ENCODE data around the gene VSIG10L2.
"Not testable (repeated sequence)": the region's sequence is repeated elsewhere in the genome, so short reads cannot be mapped to it uniquely, and the experiment has no call there.

The VSIG10L2 gene
- total RNA-seq: 0 reads per million in 2 experiments

DNA sequence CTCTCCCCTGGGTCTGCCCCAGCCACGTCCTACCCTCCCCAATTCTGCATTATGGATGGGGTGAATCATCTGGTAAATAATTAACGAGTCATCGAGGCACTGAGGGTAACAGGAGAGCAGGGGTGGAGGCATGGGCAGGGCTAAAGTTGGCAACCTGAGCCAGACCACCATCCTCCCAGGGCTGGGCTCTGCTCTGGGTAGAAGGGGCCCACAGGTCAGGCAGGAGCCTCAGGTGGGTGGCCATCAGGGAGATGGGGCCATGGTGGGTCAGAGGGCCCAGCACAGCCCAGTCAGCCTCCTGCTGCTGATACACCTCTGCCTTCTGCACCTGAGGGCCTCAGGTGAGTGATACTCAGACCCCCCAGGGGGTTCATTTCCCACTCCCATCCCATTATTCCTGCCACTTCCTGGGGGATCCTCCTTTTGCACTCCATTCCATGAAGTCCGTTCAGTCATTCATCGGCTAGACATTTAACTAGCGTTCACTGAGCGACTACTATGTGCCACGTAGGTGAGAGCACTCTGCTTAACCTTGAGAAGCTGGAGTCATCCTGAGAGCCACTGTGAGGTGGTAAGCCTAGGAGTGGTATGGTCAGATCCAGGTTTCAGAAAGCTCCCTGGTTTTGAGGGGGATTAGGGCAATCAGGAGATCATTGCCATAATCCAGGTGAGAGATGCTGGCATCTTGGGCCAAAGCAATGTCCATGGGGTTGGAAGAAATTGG is at the start of gene VSIG10L2:
Gene VSIG10L2, plus strand, starts transcription at position 248 of the 724 bp plus-strand sequence. Its CDS starts 12 bp downstream, at position 260.
- no peak for DNase-seq (ENCODE audit: low read depth)

DNA sequence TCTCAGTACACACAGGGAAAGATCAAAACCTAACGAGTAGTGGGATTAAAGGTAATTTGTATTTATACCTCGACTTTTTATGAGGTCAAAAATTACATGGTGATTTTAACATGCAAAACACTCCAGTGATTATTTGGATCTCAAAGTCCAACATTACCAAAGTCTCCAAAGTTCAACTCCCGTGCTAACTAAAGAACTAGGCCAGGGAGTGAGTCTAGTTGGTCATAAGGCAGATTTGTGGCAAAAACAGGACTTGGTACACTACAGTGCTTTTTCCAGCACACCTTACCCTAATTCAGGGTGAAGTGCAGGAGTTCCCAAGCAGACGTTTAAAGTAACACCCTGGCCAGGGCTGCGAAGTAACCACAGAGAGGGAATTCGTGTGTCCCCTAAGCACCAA is 44.0 kb upstream of the VSIG10L2 start:
- DNase-seq (ENCODE audit: low read depth): no peak

DNA sequence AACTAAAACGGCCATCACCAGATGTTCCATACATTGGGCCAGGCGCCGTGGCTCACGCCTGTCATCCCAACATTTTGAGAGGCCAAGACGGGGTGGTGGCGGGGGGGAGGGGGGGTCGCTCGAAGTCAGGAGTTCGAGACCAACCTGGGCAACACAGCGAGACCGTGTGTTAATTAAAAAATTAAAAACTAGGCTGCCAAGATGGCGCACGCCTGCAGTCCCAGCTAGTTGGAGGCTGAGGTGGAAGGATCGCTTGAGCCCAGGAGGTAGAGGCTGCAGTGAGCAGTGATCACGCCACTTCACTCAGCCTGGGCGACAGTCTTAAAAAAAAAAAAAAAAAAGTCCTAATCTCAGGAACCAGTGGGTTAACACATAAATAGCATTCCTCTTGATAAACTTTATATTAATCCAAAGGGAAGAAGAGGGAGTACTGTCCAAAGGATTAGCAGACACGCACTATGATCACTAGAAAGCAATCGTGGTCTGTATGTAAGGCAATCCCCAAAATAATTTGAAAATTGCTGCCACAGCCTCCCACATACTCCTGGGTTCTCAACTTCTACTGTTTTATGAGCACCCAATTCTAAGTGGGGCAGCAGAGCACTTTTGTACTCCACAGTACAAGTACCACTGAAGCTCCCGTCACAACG is 43.4 kb upstream of the VSIG10L2 start:
- no peak for DNase-seq (ENCODE audit: low read depth)

DNA sequence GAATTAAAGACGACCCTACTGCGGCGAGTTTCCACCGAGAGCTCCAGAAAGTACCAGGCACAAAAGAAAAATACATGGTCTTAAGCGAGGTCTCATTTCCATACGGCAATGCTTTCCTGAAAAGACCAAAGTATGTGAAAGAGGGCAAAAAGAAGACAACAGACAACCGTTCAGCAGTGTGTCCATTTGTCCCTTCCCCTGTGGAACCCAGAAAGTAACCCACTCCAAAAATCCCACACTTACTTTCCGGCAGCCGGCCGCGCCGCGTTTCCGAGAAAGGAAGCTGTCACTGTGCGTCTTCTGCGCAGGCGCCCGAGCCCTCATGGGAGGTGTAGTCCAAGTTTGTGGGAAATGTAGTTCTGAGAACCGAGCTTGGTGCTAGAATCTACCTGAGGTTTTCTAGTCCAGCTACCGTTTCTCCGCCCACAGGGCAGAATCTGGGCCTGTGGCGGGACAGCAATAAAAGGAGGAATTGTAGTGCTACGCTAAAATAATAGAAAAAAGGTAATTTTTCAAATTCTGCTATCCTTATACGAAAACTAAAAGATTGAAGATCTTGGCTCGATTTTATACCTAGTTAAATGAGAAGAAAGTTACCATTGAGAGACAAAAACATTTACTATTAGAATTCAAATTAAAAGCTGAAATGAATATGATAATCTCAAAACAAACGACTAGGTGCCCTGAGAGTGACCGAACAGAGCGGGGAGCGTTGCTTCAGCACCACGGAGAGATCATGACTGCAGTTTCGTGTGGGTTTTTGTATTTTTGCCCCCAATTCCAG is 42.7 kb upstream of the VSIG10L2 start, which contains the start of gene PUS3:
Gene PUS3, minus strand, starts transcription at position 280 of the 784 bp plus-strand sequence. CDS start 6,922 bp downstream, outside the sequence.
- DNase-seq (ENCODE audit: low read depth): peak; percentile 78

DNA sequence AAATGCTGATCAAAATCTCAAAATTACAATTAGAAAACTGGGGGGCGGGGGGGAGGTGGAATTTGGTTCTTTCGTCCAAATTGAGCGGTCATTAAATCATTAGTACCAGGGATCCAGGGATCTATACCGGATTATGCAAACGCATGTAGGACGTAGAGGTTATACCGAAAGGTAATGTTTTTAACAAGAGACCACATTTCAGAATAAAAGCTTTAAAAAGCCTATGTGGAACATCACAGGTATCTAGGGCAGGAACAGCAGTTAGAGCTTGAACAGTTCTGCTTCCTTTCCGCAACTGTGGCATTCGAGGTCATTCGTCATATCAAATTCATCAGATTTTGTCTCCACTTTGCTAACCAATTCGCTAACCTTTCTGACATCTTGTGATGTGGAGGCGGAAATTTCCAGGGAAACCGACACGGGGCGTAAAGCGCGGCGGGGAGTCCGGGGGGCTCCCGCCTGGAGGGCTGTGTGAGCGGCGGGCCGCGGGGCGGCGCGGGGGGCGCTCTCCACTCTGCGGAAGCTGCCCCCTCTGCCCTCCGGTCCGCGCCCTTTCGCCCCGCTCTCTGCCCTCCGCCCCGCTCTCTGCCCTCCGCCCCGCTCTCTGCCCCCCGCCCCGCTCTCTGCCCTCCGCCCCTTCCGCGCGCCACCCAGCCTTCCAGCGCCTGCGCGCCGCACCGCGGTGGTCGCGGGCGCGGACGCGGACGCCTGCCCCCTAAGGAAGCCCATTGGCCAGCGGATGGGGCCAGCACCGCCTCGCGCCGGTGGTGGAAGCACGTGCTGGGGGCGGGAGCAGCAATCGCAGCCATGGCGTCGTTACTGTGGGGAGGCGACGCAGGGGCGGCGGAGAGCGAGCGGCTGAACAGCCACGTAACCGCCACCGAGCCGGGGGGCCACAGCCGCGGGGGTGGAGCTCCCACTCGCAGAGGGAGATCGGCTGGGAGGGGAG is 41.9 kb upstream of the VSIG10L2 start, which contains the start of gene DDX25:
Gene DDX25, plus strand, starts transcription at position 798 of the 949 bp plus-strand sequence. Its CDS starts 10 bp downstream, at position 808.
- no peak for DNase-seq (ENCODE audit: low read depth)

DNA sequence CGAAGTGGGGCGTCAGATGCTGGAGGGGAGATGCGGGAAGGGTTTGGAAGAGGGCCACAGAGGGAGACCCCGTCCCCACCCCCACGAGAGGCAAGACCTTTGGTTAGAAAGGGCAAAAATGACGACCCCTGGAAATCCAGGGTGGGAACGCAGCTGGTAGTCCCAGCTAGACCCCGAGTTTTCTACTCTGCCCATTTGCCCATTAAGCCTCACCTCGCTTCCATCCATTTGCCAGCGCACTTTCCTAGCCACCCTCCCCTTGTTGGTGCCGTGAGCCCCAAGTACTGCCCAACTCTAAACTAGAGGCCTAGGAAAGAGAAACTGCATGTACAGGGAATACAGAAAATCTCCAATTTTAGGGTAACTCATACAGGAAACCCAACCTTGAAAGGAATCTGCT is 41.2 kb upstream of the VSIG10L2 start:
- DNase-seq (ENCODE audit: low read depth): no peak

DNA sequence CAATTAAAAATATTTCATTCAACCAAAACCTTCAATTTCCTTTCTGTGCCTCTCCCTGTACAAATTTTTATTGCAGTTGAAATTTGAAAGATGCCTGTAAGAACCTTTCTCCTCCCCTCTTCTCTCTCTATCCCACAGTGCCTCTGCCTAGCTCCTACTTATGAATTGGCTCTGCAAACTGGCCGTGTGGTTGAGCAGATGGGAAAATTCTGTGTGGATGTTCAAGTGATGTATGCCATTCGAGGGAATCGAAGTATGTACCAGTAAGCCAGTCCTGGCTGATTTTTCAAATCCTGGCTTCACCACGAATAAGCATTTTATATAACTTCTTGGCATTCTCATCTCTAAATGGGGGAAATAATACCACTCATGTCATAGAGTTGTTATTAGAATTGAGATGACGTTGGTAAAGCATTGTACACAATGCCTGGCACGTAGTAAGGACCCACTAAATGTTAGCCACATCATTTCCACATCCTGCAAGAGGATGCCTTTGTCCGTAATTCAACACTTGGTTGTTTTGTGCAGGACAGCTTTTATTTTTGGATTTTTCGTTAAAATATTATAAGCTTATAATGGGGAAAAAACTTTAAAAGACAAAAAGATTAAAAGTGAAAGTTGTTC is 35.5 kb upstream of the VSIG10L2 start:
- DNase-seq (ENCODE audit: low read depth): no peak

DNA sequence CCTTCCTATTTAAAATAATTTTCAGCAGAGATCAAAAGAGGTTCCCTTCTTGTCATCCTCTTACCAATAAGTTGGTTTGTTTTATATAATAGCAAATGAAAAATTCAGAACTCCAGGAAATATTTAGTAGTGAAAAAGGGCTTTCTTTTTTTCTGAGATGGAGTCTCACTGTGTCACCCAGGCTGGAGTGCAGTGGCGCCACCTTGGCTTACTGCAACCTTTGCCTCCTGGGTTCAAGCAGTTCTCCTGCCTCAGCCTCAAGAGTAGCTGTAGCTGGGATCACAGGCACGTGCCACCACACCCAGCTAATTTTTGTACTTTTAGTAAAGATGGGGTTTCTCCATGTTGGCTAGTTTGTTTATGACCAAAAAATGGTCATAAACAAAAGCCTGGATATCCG is 31.2 kb upstream of the VSIG10L2 start:
- DNase-seq (ENCODE audit: low read depth): not testable (repeated sequence)

DNA sequence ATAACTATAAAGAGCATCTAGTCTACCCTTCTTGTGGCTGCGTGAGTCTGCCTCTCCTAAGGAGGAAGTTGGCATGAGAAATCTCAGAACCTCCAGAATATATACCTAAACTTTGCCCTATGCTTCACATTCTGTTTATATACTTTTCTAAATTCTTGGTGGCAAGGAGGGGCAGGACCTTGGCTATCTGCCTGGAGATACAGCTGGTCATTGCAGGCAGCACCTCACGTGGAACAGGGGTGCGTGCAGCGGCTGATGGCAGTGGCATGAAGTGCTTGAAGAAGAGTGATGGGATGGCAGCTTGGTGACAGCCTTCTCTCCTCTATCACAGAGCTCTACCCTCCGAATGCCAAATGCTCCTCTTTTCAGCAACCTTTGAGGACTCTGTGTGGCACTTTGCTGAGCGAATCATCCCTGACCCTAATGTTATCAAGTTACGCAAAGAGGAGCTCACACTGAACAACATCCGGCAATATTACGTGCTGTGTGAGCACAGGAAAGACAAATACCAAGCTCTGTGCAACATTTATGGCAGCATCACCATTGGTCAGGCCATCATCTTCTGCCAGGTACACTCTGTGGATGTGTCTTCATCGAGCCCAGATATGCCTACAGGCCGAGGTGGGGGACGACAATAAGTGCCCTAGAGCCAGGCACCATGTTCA is 29.0 kb upstream of the VSIG10L2 start:
- no peak for DNase-seq (ENCODE audit: low read depth)

DNA sequence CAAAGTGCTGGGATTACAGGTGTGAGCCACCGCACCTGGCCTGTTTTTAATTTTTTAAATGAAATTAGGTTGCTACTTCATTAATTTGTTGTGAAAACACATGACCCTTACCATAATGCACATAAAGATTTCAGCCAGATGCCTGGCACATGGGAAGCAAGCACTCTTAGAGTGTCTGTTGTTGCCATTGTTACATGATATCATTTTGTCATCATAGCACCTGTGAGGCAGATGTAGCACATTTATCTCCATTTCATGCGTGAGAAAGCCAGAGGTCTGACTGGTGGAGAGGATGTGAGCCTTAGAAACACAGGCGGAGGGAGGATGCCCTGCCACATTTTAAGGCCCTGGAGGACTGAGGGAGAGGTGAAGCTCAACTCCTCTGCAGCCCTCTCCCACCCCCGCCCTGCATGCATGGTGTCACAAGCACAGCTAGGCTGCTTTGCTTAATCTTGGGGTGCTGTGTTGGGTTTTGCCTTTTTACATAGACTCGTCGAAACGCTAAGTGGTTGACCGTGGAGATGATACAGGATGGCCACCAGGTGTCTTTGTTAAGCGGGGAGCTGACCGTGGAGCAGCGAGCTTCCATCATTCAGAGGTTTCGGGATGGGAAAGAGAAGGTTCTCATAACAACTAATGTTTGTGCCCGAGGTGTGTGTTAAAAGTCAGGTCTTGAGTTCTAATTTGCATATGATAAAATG is 27.6 kb upstream of the VSIG10L2 start:
- DNase-seq (ENCODE audit: low read depth): no peak

DNA sequence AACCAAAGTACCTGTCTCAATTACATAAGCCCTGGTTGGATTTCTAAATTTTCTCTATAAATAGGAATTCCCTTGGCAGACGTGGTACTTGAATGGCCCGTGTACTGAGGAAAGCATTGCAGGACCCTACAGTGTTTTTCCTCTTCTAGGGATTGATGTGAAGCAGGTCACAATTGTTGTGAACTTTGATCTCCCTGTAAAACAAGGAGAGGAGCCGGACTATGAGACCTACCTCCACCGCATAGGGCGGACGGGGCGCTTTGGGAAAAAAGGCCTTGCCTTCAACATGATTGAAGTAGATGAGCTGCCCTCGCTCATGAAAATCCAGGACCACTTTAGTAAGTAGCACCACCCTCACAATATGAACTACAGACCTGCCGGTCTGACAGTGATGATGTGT is 24.8 kb upstream of the VSIG10L2 start:
- no peak for DNase-seq (ENCODE audit: low read depth)

DNA sequence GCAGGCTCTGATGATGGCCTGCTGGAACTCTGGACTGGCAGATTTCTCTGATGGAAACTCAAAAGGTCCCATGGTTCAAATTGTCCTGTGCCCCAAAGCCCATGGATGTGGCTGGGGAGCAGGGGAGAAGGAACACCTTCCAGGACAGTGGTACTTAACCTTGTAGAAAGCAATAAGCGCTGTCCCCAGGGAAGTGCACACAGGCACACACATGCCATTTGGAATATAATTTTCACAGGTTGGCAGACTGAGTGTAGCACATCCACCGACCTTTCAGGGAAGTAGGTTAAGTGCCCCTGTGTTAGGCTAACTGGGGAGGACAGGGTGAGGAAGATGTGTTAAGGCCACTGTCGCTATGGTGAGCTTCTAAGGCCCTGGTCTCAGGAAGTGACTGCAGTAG is 23.7 kb upstream of the VSIG10L2 start:
- no peak for DNase-seq (ENCODE audit: low read depth)

DNA sequence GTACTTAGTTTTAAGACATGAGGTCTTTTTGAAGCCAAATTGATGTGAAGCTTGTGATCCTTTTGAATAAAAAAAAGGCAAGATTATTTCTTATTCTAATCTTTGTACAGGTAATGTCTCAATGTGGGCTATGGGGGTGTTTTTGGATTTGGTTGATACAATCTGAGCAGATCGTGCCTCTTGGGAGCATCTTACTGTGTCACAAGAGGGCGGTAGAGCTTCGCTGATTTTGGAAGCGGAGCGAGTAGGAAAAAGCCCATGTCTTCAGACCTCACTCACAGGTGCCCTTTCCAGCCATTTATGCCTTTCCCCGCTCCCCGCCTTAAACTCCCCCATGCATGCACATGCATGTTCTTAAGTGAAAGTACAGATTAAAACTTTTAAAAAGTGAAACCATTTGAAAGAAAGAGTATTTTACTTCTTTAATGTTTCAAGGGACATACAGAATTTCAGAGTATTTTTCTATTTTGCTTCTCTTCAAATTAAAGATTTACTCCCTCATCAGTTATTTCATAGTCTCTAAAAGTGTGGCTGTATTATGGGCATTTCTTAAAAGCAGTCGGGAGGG is 22.7 kb upstream of the VSIG10L2 start:
- peak; percentile 38 for DNase-seq (ENCODE audit: low read depth)

DNA sequence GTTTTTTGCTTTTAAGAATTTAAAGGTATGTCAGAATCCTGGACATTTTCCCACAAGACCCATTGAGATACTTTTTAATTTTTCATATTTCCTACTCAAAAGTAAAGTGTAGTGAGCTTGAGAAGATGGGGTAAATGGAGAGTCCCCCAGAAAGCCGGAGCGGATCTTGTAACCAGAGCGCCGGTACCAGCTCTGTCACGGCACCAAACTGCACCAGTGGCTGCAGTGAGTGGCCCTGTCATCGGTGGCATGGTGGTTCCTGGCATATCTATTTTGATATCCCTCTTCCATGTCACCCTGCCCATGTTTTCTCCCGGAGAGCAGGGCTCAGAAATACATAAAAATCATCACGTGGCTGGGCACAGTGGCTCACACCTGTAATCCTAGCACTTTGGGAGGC is 22.2 kb upstream of the VSIG10L2 start:
- DNase-seq (ENCODE audit: low read depth): no peak

DNA sequence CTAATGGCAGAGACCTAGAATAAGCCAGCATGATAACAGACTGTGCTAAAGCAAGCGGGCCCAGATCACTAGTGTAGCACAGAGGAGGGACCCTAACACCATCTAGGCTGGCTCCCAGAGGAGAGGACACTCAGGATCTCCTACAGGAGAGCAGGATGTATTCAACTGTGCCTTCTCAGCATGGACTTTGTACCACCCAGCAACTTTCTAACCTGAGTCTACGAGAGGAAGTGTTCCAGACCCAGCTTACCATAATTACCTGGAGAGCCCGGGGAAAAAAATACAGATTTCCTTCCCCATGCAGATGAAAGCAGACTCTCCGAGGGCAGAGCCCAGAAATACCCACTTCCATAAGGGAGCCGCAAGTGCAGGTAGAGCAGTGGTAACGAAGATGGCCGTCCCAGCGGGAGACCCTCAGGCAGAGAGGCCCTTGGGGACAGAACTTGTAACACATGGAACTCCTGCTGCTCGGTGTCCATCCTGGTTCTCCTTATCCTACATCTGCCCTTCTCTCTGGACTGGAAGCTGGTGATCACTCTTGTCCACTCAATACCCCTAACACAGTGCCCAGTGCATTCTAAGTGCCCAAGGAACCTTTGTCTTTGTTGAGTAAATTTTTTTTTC is 21.3 kb upstream of the VSIG10L2 start:
- DNase-seq (ENCODE audit: low read depth): no peak

DNA sequence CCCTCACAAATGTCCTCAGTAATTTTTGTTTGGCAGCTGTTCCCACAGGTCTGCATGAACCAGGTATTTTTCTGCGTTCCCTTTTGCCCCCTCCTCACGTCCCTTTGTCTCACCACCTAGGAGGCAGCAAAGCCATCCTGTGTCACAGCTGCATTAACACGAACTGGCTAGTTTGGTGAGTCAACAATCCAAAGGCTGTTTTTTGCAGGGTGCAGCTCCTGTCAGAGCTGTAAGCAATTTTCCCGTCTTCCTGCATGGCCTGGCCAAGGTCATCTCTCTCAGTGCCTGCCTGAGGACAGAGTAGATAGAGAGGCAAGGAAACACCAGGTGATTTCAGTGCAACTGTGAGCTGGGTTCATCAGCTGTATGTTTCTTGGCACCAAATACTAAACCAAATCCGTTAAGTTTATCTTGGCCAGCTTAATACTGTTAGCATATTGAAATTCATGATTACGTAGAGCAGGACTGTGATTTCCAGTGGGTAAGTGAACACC is 20.6 kb upstream of the VSIG10L2 start:
- no peak for DNase-seq (ENCODE audit: low read depth)

DNA sequence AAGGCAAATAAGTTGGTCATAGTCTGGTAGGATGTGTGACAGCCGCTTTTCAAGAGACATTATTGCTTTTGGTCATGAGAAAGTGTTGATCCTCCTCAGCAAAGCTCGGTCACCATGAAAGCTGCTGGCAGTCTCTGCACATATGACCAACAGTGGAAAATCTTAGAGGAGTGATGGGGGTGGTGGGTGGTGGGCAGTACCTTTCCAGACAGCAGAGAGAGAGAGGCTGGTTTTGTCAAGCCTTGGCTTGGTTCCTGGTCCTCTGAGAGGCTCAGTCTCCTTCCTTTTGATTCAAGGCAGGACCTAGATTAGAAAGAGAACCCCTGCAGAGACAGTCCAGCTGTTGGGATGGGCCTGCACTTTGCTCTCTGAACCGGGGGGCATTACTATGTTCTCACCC is 20.0 kb upstream of the VSIG10L2 start:
- DNase-seq (ENCODE audit: low read depth): no peak

DNA sequence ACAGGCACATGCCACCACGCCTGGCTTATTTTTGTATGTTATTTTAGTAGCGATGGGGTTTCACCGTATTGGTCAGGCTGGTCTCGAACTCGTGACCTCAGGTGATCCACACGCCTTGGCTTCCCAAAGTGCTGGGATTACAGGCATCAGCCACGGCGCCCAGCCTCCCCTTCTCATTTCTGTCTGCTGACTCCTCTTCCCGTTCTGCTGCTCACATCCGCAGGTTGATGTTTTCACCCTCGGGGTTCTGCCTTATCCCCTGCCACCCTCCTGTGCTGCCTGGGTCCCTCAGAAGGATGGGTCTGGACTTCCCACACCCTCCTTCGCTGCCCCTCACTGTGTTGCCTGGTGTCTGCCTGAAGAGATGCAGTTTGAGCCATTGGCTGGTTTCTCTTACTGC is 19.2 kb upstream of the VSIG10L2 start:
- DNase-seq (ENCODE audit: low read depth): no peak

All from T follicular helper cell (primary cell).